T-helper 1 cell (primary cell): Measurements from ENCODE around the gene CH25H.
"Not testable (repeated sequence)": the region's sequence is repeated elsewhere in the genome, so short reads cannot be mapped to it uniquely, and the experiment has no call there.

Source experiments
- DNase-seq, 5 donors: peaks; one replicate each; pipeline ENCODE4 v3.0.0-alpha.2; 2012 to 2020

Gene CH25H

DNA sequence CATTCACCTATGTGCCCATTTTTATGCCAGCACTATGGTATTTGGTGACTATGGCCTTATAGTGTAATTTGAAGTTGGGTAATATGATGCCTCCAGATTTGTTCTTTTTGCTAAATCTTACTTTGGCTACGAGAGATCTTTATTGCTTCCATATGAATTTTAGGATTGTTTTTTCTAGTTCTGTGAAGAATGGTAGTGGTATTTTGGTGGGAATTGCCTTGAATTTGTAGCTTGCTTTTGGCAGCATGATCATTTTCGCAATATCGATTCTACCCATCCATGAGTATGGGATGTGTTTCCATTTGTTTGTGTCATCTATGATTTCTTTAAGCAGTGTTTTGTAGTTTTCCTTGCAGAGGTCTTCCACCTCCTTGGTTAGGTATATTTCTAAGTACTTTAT lies 15.8 kb downstream of the CH25H start:
- DNase-seq, result not testable (repeated sequence)

DNA sequence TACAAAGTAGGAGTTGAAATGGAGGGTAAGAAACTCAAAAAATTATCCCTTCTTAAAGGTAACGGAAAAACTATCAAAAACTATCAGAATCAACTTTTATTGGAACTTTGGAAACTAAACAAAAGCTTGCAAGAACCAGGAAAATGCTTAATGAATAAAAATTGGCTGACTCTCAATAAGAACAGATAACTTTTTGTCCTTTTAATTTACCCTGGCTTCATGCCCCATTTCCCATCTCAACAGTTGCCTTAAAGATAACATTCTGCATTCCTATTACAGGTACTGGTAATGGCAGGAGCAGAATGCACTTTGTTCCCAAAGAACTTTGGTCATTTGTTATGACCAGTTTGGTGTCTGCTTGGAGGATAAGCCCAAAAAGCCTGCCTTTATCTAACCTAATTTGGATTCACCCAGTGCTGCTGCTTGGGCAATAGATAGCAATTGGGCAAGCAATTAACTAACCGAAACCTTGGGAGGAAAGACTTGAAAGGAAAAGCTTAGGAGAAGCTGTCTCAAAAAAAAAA lies 17.8 kb downstream of the CH25H start:
- no peak for DNase-seq

DNA sequence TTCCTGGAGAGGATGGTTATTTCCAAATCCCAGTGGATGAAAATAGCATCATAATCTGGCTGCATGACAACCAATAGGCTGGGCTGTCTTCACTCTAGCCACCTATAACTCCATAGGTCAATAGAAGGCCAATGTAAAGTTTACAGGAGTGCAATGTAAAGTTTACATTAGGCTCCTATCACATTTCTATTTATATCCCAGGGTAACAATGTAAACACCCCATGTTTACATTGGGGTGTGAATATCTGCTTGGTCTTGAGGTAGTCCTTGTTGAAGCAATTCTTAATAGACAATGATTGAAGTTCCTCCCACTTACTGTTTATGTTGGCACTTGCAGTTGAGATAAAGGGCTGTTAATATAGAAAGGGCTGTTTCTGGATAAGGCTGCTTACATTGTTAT lies 21.5 kb downstream of the CH25H start:
- no peak for DNase-seq

DNA sequence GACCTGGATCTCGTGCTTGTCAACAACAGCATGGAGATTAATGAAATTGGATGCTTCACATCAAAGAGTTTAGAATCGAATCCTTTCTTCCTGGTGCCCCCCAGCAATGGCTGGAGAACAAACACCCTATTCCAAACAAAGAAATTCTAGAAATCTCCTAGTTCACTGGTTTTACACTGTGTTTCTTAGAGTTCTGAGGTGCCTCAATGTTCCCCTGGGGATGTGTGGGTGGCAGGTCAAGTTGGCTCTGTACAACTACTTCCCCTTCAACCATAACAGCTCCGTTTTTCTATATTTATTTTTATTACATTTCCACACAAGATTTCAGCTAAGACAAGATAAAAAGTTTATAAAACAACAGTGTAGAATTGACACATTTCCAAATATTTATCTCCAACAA lies 22.5 kb downstream of the CH25H start:
- DNase-seq, result no peak

DNA sequence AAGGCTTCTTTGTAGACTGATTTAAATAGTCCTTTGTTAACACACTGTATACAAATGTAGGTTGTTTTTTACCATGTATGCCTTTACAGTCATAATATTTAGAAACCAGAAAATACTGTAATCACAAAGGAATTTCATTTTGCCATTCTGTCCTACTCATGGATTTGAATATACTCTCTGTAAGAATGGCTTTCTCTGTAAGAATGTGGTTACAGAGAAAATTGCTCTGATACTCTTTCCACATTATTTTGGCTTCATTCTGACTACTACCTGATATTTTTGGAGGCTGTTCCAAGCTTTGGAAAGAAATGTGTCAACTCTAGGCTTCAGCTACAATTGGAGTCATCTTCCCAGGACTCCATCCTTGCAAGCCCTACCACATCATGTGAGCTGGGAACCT lies 23.5 kb downstream of the CH25H start:
- DNase-seq, result no peak

DNA sequence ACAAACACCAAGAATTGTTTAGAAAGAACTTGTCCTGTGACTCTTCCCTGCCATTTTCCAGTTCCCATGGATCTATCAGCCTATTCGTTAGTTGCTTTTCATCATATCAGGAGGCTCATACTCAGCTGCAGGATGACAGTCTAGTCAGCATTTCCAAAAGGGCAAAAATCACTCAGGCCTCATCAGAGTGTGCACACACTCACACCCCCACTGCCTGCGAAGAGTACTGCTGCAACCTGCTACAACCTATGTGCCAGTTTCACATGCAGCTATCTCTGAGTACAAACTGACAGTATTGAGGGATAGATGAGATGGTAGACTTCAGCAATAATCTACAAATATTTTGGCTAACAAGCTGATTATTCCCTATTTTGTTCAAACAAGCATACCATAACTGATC lies 24.2 kb downstream of the CH25H start:
- no peak for DNase-seq

DNA sequence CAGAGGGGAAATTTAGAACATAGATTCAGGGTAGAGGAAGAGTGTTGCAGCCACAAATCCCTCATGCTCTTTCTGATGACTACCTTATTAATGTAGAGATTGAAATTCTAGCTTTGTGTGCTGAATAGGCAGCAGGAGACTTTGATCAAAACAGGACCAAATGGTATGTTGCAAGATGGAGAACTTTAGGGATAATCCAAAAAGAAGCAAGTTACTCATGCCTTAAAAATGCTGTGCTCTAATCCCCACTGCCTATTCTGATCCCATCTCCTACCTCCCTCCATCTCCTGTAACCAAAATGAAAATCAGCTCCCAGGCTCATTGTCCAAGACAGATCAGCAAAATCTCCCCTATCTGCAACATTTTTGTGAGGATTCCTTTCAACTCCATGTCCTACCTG lies 31.3 kb downstream of the CH25H start:
- no peak for DNase-seq

DNA sequence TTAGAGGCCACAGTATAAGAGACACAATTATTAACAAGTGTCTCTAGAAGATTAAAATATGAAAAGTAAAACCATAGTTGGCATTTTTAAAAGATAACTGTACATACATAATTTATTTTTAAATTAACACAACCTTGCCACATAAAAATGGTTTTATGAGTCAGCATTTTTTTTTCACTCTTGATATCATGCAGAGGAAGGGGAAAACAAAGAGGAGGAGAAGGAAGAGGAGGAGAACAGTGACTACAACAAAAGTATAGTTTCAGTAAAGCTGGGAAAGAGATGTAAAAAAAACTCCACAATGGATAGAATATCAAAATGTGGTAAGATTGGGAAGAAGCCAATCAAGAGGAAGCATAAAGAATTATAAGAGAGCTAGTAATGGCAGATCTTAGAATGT lies 34.0 kb downstream of the CH25H start:
- no peak for DNase-seq

DNA sequence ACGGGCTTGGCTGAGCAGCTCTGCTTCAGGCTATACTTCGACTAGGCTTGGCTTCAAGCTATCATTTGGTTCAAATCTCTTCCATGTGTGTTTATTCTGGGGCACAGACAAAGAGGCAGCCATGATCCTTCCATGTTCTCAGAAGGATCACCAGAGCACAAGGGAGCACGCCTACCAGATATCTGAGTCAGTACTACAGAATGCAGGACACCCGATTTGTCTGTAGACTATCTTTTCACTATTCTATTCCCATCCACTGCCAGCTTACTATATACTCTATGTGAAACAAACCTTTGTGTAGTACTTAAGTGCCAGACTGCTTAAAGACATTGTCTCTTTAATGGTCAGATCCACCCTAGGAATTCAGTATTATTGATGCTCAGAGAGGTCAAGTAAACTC lies 35.1 kb downstream of the CH25H start:
- DNase-seq, result no peak

DNA sequence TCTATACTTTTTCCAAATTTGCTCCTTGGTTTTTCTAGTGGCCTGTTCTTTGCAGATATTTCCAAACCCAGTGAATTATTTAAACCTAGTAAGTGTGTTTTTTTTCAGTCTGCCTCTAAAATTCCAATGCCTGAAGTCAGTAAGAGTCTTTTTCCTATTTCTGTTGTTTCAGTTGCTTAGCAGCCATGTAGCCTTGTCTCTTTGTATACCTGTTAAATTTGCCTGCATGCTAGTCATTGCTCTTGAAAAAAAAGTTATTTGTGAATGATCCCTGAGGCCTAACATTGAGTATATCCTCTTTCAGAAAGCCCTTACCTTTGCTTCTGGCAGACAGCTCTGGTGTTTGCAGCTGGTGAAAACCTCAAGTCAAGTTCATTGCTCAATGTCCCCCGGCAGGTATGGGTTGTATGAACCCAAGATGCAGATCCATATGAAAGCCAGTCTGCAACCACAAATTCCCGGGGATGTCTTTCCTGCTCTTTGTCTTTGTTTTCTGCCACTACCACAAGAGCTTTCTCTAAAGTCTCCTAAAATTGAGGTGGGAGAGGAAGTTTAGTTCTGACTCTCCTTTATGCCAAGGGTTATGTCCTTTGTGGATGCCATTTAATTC lies 35.7 kb downstream of the CH25H start:
- no peak for DNase-seq

DNA sequence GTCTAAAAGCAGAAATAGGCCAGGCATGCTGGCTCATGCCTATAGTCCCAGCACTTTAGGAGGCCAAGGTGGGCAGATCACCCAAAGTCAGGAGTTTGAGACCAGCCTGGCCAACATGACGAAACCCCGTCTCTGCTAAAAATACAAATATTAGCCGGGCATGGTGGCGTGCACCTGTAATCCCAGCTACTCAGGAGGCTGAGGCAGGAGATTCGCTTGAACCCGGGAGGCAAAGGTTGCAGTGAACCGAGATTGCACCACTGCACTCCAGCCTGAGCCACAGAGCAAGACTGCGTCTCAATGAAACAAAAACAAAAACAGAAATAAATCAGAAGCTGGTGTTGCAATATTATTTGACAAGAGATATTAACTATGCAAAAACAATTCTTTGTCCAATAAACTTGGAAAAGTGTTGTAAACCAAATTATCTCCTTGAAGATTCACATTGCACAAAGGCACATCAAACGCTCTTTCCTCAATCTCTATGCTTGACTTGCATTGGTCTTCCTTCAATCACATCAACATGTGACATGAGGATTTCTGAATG lies 38.7 kb downstream of the CH25H start:
- not testable (repeated sequence) for DNase-seq

DNA sequence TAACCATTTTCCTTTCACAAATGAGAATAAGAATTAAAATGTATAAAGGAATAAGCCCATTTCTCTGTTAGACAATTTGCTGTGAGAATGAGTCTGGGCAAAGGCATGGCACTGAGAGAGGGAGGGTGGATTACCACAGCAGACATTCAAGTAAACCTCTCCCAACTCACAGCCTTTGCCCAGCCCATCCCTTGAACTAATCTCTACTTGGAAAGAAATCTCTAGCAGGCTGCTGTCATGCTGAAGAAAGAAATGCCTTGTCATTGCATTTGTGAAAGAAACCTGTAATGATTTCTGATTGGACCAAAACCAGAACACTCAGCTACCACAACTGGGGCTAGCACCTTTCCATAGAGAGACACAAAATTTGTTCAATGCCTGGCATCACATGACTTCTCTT lies 39.2 kb downstream of the CH25H start:
- no peak for DNase-seq

DNA sequence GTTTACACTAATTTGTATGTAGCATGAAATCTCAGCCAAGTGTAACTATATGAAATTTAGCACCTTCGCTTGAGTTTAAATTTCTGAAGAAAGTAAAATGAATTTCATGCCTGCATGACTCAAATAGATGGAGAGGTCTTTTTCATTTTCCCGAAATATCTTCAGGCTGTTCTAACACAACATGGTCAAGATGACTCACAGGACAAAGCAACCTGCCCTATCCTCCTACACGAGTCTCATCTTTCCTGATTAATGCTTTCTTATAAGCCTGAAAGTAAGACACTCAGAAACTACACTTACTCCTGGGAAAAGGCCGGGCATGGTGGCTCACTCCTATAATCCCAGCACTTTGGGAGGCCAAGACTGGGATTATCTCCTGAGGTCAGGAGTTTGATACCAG lies 41.2 kb downstream of the CH25H start:
- DNase-seq, result no peak

DNA sequence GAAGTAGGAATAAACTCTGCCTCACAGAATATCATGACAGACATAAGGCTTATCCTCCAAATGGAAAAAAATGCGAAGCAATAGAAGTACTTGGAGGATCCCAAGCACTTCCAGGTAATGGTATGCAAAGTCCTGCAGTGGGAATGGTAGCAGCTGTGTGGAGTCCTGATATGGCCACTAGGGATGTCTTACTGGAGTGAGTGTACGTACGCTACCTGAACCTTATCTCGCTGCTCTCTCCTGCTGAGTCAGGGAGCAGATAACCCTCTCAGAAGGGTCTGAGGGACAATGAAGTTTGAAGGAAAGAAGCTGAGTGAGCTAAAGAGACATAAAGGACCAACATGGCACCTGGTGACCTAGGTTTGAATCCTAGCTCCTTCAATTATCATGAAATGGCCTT lies 42.2 kb downstream of the CH25H start:
- no peak for DNase-seq

DNA sequence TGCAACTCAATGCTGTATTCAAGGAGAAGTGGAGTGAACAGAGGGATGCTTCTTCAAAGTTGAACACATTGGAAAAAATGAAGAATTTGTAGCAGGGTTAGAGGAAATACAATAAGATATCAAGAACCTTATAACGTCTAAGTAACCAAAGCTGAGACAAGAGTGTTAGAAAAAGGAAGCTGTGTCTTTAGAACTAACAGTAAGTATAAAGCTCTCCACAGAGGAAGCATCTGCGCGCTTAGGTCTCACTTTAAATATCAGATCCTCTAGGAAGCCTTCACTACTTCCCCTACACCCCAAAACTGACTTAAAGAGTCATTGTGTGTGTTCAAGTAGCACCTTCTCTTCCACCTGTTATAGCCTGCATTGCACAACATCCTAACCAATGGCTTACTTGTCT lies 43.0 kb downstream of the CH25H start:
- no peak for DNase-seq

DNA sequence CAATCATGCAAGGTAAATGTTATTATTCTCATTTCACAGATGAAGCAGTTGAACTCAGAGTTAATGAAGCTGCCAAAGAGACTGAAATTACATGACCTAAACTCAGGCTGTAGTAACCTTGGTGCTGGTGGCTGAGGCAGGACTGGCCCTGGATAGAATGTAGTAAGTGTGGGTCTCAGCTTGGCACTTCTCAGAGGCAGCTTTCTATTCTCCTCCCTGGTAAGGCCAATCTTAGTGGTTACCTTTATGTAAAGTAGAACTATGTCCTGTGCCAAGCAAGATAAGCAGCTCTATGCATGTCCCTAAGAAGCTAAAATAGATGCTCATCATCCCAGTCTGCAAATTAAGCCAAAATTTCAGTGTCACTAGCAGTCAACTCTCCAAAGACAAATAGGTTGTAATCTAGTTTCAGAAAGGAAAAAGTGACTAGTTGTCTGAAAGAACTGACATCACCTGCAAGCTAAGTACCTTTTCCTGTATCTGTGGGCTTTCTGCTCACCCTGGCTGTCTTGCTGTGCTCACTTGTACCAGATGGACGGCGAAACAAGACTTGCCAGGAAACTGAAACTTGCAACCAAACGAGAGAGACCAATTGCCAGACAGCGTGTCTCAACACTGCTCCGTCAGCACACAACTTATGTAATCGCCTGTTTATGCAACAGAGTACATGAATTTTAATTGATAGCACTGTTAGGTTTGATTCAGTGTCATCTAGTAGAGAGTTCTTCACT lies 43.7 kb downstream of the CH25H start:
- DNase-seq, result peak in 3 of 5 donors; percentile 12 to 81 (median 23)

DNA sequence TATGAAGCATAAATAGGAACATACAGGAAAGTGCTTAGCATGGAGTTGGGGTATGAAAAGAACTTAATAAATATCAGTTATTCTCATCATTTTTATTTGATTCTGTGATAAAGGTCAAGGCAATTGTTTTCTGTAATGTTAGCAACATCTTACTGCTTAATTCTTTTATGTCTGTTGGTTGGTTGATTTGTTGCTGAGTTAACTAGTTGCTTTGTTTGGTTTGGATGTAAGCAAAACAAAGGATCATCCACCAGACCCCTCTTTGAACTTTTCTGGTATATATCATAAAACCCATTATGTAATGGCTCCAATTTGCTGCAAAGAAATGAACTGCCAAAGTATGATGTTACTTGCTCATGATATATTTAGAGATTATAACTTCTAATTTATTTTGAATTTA lies 44.5 kb downstream of the CH25H start:
- no peak for DNase-seq

DNA sequence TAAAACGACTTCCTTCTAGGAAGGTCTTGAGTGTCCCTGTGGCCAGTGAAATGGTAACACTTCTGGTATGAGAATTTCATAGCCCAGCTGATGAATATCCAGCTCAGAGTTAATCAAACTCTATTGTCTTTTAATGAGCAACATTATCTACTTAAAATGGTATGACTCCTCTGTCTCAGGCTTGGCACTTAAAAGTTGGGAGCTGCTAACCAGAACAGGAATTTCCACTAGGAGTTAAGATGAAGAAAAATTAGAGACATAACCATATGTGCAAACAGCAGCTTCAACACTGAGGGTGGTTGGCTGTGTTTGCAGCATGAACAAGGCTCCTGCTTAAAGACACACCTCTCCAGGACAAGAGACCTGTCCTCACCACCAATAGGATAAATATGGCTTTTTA lies 46.8 kb downstream of the CH25H start:
- DNase-seq, result no peak

DNA sequence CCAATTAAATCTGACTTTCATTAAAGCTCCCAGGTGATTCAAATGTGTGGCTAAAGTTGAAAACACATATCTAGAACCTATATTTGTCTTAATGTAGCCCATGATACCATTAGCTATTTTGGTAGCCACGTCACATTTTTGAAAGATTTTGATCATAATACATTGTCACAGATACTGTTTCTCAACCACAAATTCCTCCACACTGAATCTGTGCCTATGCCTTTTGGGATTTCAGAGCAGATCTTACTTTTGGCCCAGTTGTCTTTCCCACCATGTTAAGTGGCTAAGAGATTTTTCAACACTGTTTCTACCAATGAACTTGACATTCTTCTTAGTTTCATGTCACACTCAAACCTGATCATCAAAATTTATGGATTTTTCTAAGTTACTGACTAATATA lies 47.4 kb downstream of the CH25H start:
- DNase-seq, result no peak

DNA sequence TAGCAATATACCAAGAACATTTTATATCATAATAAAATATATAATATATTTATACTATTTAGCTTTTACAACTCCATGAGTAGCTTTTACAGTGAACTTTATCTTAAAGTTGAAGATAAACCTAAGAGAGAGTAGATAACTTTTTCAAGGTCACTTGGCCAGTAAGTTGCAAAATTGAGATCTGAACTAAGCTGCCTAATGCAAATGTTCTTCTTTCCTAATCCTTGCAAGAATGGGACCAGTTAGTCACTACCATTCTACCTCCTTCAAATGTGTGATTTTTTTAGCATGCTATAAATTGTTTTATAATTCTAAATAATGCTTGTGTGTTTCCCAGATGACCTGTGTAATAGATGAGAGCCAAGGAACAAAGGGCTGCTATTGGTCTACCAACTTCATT lies 47.8 kb downstream of the CH25H start:
- DNase-seq, result no peak

DNA sequence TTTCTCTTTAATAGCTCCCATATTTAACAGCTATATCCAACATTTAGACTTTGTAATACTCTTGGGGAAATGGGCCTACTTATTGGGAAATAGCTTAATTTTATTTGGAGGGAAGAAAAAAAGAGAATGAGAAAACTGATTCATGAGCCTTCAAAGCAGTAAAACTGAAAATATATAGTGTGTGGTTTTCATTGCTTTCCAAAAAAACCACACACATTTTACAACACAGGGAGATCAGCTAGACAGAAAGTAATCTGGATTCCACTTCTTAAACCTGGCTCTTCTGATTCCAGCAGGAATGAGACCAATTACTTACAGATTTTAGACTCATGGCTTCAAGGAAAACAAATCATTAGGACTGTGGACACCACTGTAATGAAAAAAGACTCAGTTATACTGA lies 48.7 kb downstream of the CH25H start:
- no peak for DNase-seq

DNA sequence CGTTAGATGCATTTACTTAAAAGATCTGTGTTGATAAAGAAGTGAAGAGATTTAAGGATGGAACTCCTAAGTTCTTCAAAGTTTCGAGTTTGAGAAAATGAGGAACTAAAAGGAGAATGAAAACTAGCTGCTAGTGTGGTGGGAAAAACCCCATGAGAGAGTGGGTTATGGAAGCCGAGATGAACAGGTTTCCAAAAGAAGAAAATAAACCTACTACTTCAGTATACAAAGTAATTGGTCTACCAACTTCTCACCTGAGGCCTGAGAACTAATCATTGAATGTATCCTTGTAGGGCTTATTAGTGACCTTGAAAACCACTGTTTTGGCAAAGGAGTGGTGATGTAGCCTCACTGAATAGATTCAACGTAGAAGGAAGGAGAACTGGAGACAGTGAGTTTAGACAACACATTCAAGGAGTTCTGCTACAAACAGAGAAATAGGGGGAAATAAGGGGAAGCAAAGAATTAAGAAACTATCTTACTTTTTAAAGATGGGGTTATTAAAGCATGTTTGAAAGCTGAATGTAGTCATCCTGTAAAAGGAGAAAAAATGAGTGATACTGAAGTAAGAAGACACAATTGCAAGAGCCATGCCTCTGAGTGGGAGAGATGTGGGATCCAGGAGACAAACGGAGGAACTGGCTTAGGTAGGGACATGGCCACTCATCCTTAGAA lies 50.8 kb downstream of the CH25H start:
- DNase-seq, result no peak
